SU-DHL-6 (cell line): ENCODE data around the gene PADI3.

Experiments
- H2AFZ ChIP-seq: fragments of 200-600 bp; sonication (generic); 2 replicates; pipeline ENCODE4 v1.6.1; 2014; ENCODE audit warnings: low read depth, mild to moderate bottlenecking, moderate library complexity, mixed read lengths, antibody characterized with exemption, low read length; ENCODE audit not compliant: severe bottlenecking
- H3F3A ChIP-seq: fragments of 200-600 bp; shearing (Covaris generic); 2 replicates; pipeline ENCODE4 v1.6.0; 2016; ENCODE audit warnings: antibody characterized with exemption, mild to moderate bottlenecking; ENCODE audit not compliant: insufficient read depth
- H3K27ac ChIP-seq: fragments of 200-600 bp; sonication (generic); 2 replicates; pipeline ENCODE4 v1.5.1; 2016; ENCODE audit warnings: low read depth, mild to moderate bottlenecking, low read length, moderate library complexity, mixed read lengths
- H3K27me3 ChIP-seq: fragments of 200-600 bp; sonication (generic), shearing (Covaris generic); 2 replicates; pipeline ENCODE4 v1.6.0; 2014; ENCODE audit warnings: mild to moderate bottlenecking, low read length
- H3K36me3 ChIP-seq: fragments of 200-600 bp; sonication (generic); 2 replicates; pipeline ENCODE4 v1.6.1; 2014; ENCODE audit warnings: mild to moderate bottlenecking, low read length, mixed read lengths
- H3K4me2 ChIP-seq: fragments of 300-600, 200-600 bp; shearing (Covaris generic), sonication (generic); 2 replicates; pipeline ENCODE4 v1.6.0; 2014; ENCODE audit warnings: low read length, low read depth, mild to moderate bottlenecking; ENCODE audit not compliant: poor library complexity, severe bottlenecking
- H3K4me3 ChIP-seq: fragments of 200-600 bp; sonication (generic); 2 replicates; pipeline ENCODE4 v1.5.1; 2014; ENCODE audit warnings: antibody characterized with exemption, low read length, mild to moderate bottlenecking, mixed read lengths; ENCODE audit not compliant: insufficient read depth, poor library complexity, severe bottlenecking
- H3K79me2 ChIP-seq: fragments of 200-600 bp; sonication (generic); 2 replicates; pipeline ENCODE4 v1.6.1; 2014; ENCODE audit warnings: mild to moderate bottlenecking, low read length, moderate library complexity; ENCODE audit not compliant: insufficient read depth
- H3K9ac ChIP-seq: fragments of 200-600 bp; sonication (generic); 2 replicates; pipeline ENCODE4 v1.7.0; 2014; ENCODE audit warnings: mild to moderate bottlenecking, low read length
- H3K9me2 ChIP-seq: fragments of 200-600 bp; sonication (generic); replicated peaks from 2 replicates; pipeline ENCODE4 v1.6.1; 2014; ENCODE audit warnings: low read length; ENCODE audit not compliant: insufficient read depth
- H3K9me3 ChIP-seq: fragments of 200-600 bp; sonication (generic); 2 replicates; pipeline ENCODE4 v1.6.1; 2014; ENCODE audit warnings: low read length, mixed read lengths; ENCODE audit not compliant: insufficient read depth
- H4K20me1 ChIP-seq: fragments of 200-600 bp; sonication (generic); 2 replicates; pipeline ENCODE4 v1.6.1; 2014; ENCODE audit warnings: low read depth, mild to moderate bottlenecking, antibody characterized with exemption, low read length, moderate library complexity, mixed read lengths
- CTCF ChIP-seq: fragments of 200-600 bp; sonication (generic); IDR thresholded peaks from one replicate; pipeline ENCODE4 v1.5.1; 2017; ENCODE audit warnings: antibody characterized with exemption, mild to moderate bottlenecking, low read length, moderate library complexity; ENCODE audit not compliant: insufficient read depth, poor library complexity, severe bottlenecking
- EZH2phosphoT487 ChIP-seq: fragments of 200-600 bp; sonication (generic), shearing (Covaris generic); conservative IDR thresholded peaks from 2 replicates; pipeline ENCODE4 v1.6.1; 2018; ENCODE audit warnings: mild to moderate bottlenecking, antibody characterized with exemption, low read length, moderate library complexity, mixed read lengths

PADI3 gene

GRCh38 chr1:17330856-17331255 lies 82.0 kb downstream of the PADI3 start:
- Histone ChIP-seq H3K9ac (no peak overlapping the region), H3K27ac (no peak overlapping the region), H3K9me2 (no peaks in the 10 kb centered on the region), H2AFZ (no peak overlapping the region), H3F3A (no peaks in the 10 kb centered on the region), H3K4me2 (no peak overlapping the region), H3K27me3 (no peaks in the 10 kb centered on the region), H3K36me3 (no peaks in the 10 kb centered on the region), H4K20me1 (no peaks in the 10 kb centered on the region), H3K4me3 (no peak overlapping the region), H3K79me2 (no peaks in the 10 kb centered on the region), H3K9me3 (no peaks in the 10 kb centered on the region)
- no peak for TF ChIP-seq CTCF
- no peak for TF ChIP-seq EZH2phosphoT487

GRCh38 chr1:17333081-17333480 lies 84.2 kb downstream of the PADI3 start:
- Histone ChIP-seq H3F3A (no peaks in the 10 kb centered on the region), H3K9ac (no peak overlapping the region), H3K36me3 (no peaks in the 10 kb centered on the region), H3K4me3 (no peak overlapping the region), H3K9me3 (no peaks in the 10 kb centered on the region), H3K9me2 (no peaks in the 10 kb centered on the region), H3K27me3 (no peaks in the 10 kb centered on the region), H3K27ac (no peak overlapping the region), H2AFZ (no peak overlapping the region), H3K79me2 (no peaks in the 10 kb centered on the region), H3K4me2 (no peak overlapping the region), H4K20me1 (no peaks in the 10 kb centered on the region)
- TF ChIP-seq EZH2phosphoT487: no peak
- no peak for TF ChIP-seq CTCF
